H9 (cell line): Measurements from ENCODE around the gene TXNDC17. TPM values are rescaled to one million over a fixed set of nuclear protein-coding genes. Genes with fewer than 3 reads are reported as not detected.

Experiments
- DNase-seq: peaks from one replicate; pipeline ENCODE4 v3.0.0-alpha.2; 2017
- H2AFZ ChIP-seq: one replicate; pipeline ENCODE4 v1.6.1; 2013; ENCODE audit warnings: mild to moderate bottlenecking, low read length, control low read depth, moderate library complexity
- H2AK5ac ChIP-seq: 2 replicates; pipeline ENCODE4 v1.6.1; 2013; ENCODE audit warnings: low read length, control low read depth, mixed read lengths; ENCODE audit not compliant: insufficient read length
- H2BK120ac ChIP-seq: one replicate; pipeline ENCODE4 v1.6.1; 2013; ENCODE audit warnings: low read depth, mild to moderate bottlenecking, low read length, control low read depth, inconsistent platforms; ENCODE audit not compliant: poor library complexity, severe bottlenecking
- H2BK12ac ChIP-seq: 2 replicates; pipeline ENCODE4 v1.6.1; 2013; ENCODE audit warnings: low read length, control low read depth, mixed read lengths, low read depth; ENCODE audit not compliant: insufficient read length
- H2BK15ac ChIP-seq: 2 replicates; pipeline ENCODE4 v1.6.1; 2013; ENCODE audit warnings: low read depth, low read length, control low read depth
- H2BK20ac ChIP-seq: one replicate; pipeline ENCODE4 v1.6.1; 2013; ENCODE audit warnings: low read depth, mild to moderate bottlenecking, low read length, control low read depth, inconsistent platforms; ENCODE audit not compliant: poor library complexity, severe bottlenecking
- H2BK5ac ChIP-seq: 2 replicates; pipeline ENCODE4 v1.6.1; 2013; ENCODE audit warnings: low read length, control low read depth, mixed read lengths; ENCODE audit not compliant: insufficient read length
- H3K14ac ChIP-seq: 2 replicates; pipeline ENCODE4 v1.6.1; 2013; ENCODE audit warnings: low read length, control low read depth; ENCODE audit not compliant: insufficient read depth
- H3K18ac ChIP-seq: 2 replicates; pipeline ENCODE4 v1.6.1; 2013; ENCODE audit warnings: low read depth, mild to moderate bottlenecking, mixed read lengths, low read length, control low read depth; ENCODE audit not compliant: insufficient read length
- H3K23ac ChIP-seq: 2 replicates; pipeline ENCODE4 v1.6.1; 2013; ENCODE audit warnings: low read length, control low read depth, mixed read lengths, low read depth; ENCODE audit not compliant: insufficient read length
- H3K23me2 ChIP-seq: 2 replicates; pipeline ENCODE4 v1.6.1; 2013; ENCODE audit warnings: low read depth, mild to moderate bottlenecking, mixed read lengths, low read length, control low read depth; ENCODE audit not compliant: insufficient read length, poor library complexity, severe bottlenecking
- H3K27ac ChIP-seq: 2 replicates; pipeline ENCODE4 v1.5.1; 2013; ENCODE audit warnings: low read length, control low read depth, mixed read lengths, low read depth; ENCODE audit not compliant: insufficient read length
- H3K27me3 ChIP-seq: 2 replicates; pipeline ENCODE4 v1.6.1; 2013; ENCODE audit warnings: low read length, control low read depth, inconsistent platforms; ENCODE audit not compliant: insufficient read depth
- H3K4ac ChIP-seq: 2 replicates; pipeline ENCODE4 v1.6.1; 2013; ENCODE audit warnings: low read depth, mild to moderate bottlenecking, control low read depth, inconsistent platforms, low read length, moderate library complexity
- H3K4me1 ChIP-seq: 2 replicates; pipeline ENCODE4 v1.6.1; 2013; ENCODE audit warnings: low read length, control low read depth, inconsistent platforms; ENCODE audit not compliant: insufficient read depth
- H3K4me2 ChIP-seq: 2 replicates; pipeline ENCODE4 v1.6.1; 2013; ENCODE audit warnings: low read length, control low read depth, mixed read lengths; ENCODE audit not compliant: insufficient read length, insufficient read depth
- H3K56ac ChIP-seq: 2 replicates; pipeline ENCODE4 v1.6.1; 2013; ENCODE audit warnings: low read depth, mild to moderate bottlenecking, mixed read lengths, low read length, control low read depth; ENCODE audit not compliant: insufficient read length
- H3K79me1 ChIP-seq: 2 replicates; pipeline ENCODE4 v1.6.1; 2013; ENCODE audit warnings: low read depth, mild to moderate bottlenecking, moderate library complexity, low read length, control low read depth, inconsistent platforms; ENCODE audit not compliant: insufficient read depth, poor library complexity, severe bottlenecking
- H3K79me2 ChIP-seq: 2 replicates; pipeline ENCODE4 v1.6.1; 2013; ENCODE audit warnings: low read length, control low read depth, inconsistent platforms; ENCODE audit not compliant: insufficient read depth
- H3K9ac ChIP-seq: 2 replicates; pipeline ENCODE4 v1.6.1; 2013; ENCODE audit warnings: low read length, control low read depth, mixed read lengths; ENCODE audit not compliant: insufficient read length; ENCODE audit errors: extremely low read depth
- H3K9me3 ChIP-seq: one replicate; pipeline ENCODE4 v1.6.1; 2013; ENCODE audit warnings: low read depth, low read length, inconsistent platforms; ENCODE audit not compliant: control insufficient read depth
- H3T11ph ChIP-seq: one replicate; pipeline ENCODE4 v1.6.1; 2013; ENCODE audit warnings: mild to moderate bottlenecking, low read length, control low read depth, inconsistent platforms
- H4K20me1 ChIP-seq: one replicate; pipeline ENCODE4 v1.6.1; 2013; ENCODE audit not compliant: control insufficient read depth, insufficient read length, insufficient read depth
- H4K5ac ChIP-seq: 2 replicates; pipeline ENCODE4 v1.6.1; 2013; ENCODE audit warnings: low read depth, mild to moderate bottlenecking, mixed read lengths, low read length, control low read depth; ENCODE audit not compliant: insufficient read length
- H4K8ac ChIP-seq: replicated peaks from 2 replicates; pipeline ENCODE4 v1.6.1; 2013; ENCODE audit warnings: low read length, control low read depth, mixed read lengths, low read depth; ENCODE audit not compliant: insufficient read length
- H4K91ac ChIP-seq: 2 replicates; pipeline ENCODE4 v1.6.1; 2013; ENCODE audit warnings: low read depth, mild to moderate bottlenecking, moderate library complexity, mixed read lengths, low read length, control low read depth; ENCODE audit not compliant: insufficient read length
- H3K27ac Mint-ChIP-seq, 3 experiments: 2 replicates in 2 of 3; 3 replicates in 1 of 3; pipeline ENCODE4 v1.8.0; 2020 to 2021; ENCODE audit warnings: mixed read lengths in 3 of 3, mild to moderate bottlenecking in 1 of 3, moderate library complexity in 1 of 3
- H3K27me3 Mint-ChIP-seq: 2 replicates; pipeline ENCODE4 v1.8.0; 2021; ENCODE audit warnings: low read depth, mild to moderate bottlenecking, moderate library complexity, mixed read lengths
- H3K36me3 Mint-ChIP-seq, 3 experiments: 2 replicates in 2 of 3; 3 replicates in 1 of 3; pipeline ENCODE4 v1.8.0; 2020 to 2021; ENCODE audit warnings: low read depth in 3 of 3, mixed read lengths in 3 of 3; ENCODE audit not compliant: insufficient read depth in 1 of 3
- H3K4me1 Mint-ChIP-seq, 2 experiments: 2 replicates each; pipeline ENCODE4 v1.8.0; 2020; ENCODE audit warnings: mixed read lengths in 2 of 2
- H3K4me3 Mint-ChIP-seq, 2 experiments: 2 replicates in 1 of 2; 3 replicates in 1 of 2; pipeline ENCODE4 v1.8.0; 2020 to 2021; ENCODE audit warnings: mild to moderate bottlenecking in 2 of 2, mixed read lengths in 2 of 2, moderate library complexity in 1 of 2
- H3K9me3 Mint-ChIP-seq, 2 experiments: 2 replicates in 1 of 2; 3 replicates in 1 of 2; pipeline ENCODE4 v1.8.0; 2020; ENCODE audit warnings: mild to moderate bottlenecking in 2 of 2, mixed read lengths in 2 of 2, moderate library complexity in 1 of 2
- CTCF ChIP-seq: fragments of 200-600 bp; sonication (generic); conservative IDR thresholded peaks from 3 replicates; pipeline ENCODE4 v1.8.0; 2021; ENCODE audit warnings: antibody characterized with exemption, mild to moderate bottlenecking
- total RNA-seq: library from RNA; stranded (reverse); gene quantifications from 2 replicates; pipeline ENCODE4 v1.2.1, GENCODE V29; 2021

TXNDC17 gene
- total RNA-seq, 1 experiment from 2014 or later = 170 TPM

DNA sequence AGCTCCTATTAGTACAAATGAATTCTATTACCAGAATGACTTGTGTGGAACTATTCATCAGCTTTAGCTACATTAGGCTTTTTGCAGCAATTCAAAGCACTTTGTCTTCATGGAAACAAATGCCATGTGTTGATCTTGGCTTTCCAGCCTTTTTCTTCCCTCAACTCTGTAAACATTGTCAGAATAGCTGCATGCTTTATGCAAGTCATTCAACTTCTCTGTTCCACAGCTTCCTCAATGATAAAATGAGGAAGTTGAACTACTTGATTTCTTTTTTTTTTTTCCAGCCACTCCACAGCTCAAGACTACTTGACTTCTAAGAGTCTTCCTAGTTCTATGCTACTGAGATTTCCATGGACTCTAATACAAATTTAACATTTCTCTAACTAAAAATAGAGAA is 41.5 kb upstream of the TXNDC17 start:
- Histone ChIP-seq H4K8ac (no peak overlapping the region), H2BK5ac (no peak overlapping the region), H3K9ac (no peak overlapping the region), H4K5ac (no peak overlapping the region), H3K14ac (no peak overlapping the region), H4K20me1 (no peaks in the 10 kb centered on the region), H3K56ac (no peak overlapping the region), H2BK12ac (no peak overlapping the region), H2AFZ (no peak overlapping the region), H2BK15ac (no peak overlapping the region), H3K9me3 (no peaks in the 10 kb centered on the region), H3K4me2 (no peak overlapping the region), H2BK120ac (no peak overlapping the region), H3K79me1 (no peaks in the 10 kb centered on the region), H2BK20ac (no peak overlapping the region), H4K91ac (no peak overlapping the region), H3K4me1 (no peaks in the 10 kb centered on the region), H2AK5ac (no peak overlapping the region), H3K79me2 (no peaks in the 10 kb centered on the region), H3K18ac (no peak overlapping the region), H3K23me2 (no peaks in the 10 kb centered on the region), H3K23ac (no peak overlapping the region), H3T11ph (no peak overlapping the region), H3K4ac (no peak overlapping the region), H3K27ac (no peak overlapping the region), H3K27me3 (no peaks in the 10 kb centered on the region)
- no peaks in the 10 kb centered on the region for H3K27me3 Mint-ChIP-seq
- no peak overlapping the region for H3K4me3 Mint-ChIP-seq
- H3K27ac Mint-ChIP-seq = no peak overlapping the region
- no peaks in the 10 kb centered on the region for H3K4me1 Mint-ChIP-seq
- no peaks in the 10 kb centered on the region for H3K9me3 Mint-ChIP-seq
- H3K36me3 Mint-ChIP-seq = peaks cover 10 to 75% (median 26%) of the 10 kb centered on the region in 3 experiments; a peak in 6 of 7 replicates
- no peak for TF ChIP-seq CTCF
- no peak for DNase-seq
